ENCODE data around the gene ARHGDIA.

ARHGDIA gene

GRCh38 chr17:81849457-81849856 lies 21.7 kb downstream of the ARHGDIA start:
- no peak for TF ChIP-seq CTCF (conservative IDR thresholded peaks at IDR 0.05; ENCODE audit: low read depth, low read length)
- DNase-seq (ENCODE audit: low read depth), result no peak
- no peak overlapping the region for H3K4me3 ChIP-seq (ENCODE audit: low read length)

- no peak for TF ChIP-seq CTCF (conservative IDR thresholded peaks at IDR 0.05; ENCODE audit: low read depth, low read length)
- no peak overlapping the region for H3K4me3 ChIP-seq (ENCODE audit: low read length)
- no peak for DNase-seq (ENCODE audit: low read depth)
Observed at GRCh38 chr17:81846743-81847689, 24.1 kb downstream of the ARHGDIA start.

GRCh38 chr17:81845881-81846742 lies 25.0 kb downstream of the ARHGDIA start:
- DNase-seq (ENCODE audit: low read depth), result no peak
- TF ChIP-seq CTCF (conservative IDR thresholded peaks at IDR 0.05; ENCODE audit: low read depth, low read length), result no peak
- no peak overlapping the region for H3K4me3 ChIP-seq (ENCODE audit: low read length)

GRCh38 chr17:81845361-81845760 lies 25.8 kb downstream of the ARHGDIA start:
- TF ChIP-seq CTCF (conservative IDR thresholded peaks at IDR 0.05; ENCODE audit: low read depth, low read length), result no peak
- H3K4me3 ChIP-seq (ENCODE audit: low read length), result no peak overlapping the region
- DNase-seq (ENCODE audit: low read depth), result no peak

- no peak overlapping the region for H3K4me3 ChIP-seq (ENCODE audit: low read length)
- no peak for TF ChIP-seq CTCF (conservative IDR thresholded peaks at IDR 0.05; ENCODE audit: low read depth, low read length)
- DNase-seq (ENCODE audit: low read depth), result no peak
Observed at GRCh38 chr17:81844887-81845286, 26.2 kb downstream of the ARHGDIA start.

- DNase-seq (ENCODE audit: low read depth), result no peak
- no peak overlapping the region for H3K4me3 ChIP-seq (ENCODE audit: low read length)
- TF ChIP-seq CTCF (conservative IDR thresholded peaks at IDR 0.05; ENCODE audit: low read depth, low read length), result no peak
Observed at GRCh38 chr17:81844327-81844851, 26.7 kb downstream of the ARHGDIA start.

Measured in retinal pigment epithelial cell (primary cell).